AG08395 (cell line): ENCODE data around the gene SYAP1.
"Not testable (repeated sequence)": the region's sequence is repeated elsewhere in the genome, so short reads cannot be mapped to it uniquely, and the experiment has no call there.

Experiments used
- DNase-seq: peaks from one replicate; pipeline ENCODE4 v3.0.0; 2012; ENCODE audit warnings: mixed read lengths, low spot score

The SYAP1 gene

DNA sequence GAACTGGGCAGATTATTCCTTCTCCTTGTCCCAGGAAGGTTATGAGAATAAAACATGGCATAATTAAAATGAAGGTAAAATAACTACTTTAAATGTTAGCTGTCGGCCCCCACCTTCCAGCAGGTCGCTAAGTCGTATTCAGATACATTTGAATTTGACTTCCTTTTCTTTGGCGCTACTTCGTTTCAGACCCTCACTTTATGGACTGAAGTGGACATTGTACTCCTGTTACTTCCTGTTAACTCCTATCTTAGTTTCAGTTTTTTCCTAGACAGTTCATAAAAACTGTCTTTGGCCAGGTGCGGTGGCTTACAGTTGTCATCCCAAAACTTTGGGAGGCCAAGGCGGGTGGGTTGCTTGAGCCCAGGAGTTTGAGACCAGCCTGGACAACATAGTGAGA lies 5.7 kb downstream of the SYAP1 start:
- DNase-seq = no peak

DNA sequence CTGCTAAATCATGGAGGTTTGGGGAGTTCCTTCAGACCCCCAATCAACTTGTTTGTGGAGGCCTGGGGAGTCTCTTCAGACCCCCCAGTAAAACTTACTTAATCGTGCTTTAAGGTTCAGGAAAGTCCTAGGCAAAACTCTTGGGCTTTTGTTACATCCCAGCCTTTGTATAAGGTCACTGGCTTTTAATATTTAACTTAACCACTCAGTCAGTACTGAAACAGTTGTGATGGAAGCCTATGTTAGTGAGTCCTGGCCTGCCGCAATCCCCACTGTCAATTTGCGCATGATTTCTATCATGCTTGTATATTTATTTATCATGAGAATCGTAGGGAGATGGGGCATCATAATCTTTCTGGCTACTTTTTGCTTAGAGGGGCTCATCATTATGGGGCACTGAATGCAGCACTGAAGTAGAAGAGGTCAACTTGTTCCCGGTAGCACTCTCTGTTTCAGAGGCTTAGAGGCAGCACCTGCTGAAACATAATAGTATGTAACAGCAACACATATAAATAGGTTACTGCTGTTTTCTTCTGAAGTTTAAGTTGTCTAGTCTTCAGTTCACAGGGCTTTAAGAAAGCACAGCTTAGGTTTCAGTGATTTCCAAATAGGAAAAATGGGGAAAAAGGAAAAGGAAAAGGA lies 7.1 kb downstream of the SYAP1 start:
- DNase-seq = not testable (repeated sequence)

DNA sequence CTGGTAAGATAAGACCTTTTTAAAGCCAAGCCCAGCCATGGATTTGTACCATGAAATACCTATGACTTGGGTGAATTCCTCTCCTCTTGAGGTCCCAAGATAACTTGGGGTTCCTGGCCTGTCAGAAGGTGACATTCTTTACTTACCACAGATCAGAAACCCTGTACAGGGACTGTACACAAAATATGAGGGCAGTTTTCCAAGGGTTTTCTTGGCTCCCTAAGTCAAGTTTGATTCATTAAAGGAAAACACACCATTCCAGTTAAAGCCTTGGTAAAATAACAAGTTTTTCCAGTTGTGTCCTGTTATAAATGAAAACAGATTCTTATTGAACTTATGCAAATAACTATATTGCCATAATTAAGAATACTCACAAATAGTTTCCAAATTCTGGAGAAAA lies 8.2 kb downstream of the SYAP1 start:
- no peak for DNase-seq

DNA sequence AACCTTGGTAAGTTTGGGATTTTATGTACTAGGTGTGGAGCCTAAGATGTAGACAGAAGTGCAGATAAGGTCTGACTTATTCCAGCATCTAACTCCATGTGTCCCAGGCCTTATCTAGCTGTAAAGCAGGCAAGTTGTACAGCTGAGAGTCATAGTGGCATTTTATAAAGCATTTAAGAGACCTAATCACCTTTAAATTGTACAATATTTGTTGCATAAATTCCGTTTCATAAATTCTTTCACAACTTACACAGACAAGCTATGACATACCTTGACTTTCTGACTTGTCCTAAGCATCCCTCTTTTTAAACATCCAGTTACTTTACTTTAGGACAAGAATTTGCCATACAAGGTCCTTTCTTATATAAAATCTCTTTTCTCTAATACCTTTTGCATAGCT lies 11.0 kb downstream of the SYAP1 start:
- no peak for DNase-seq

DNA sequence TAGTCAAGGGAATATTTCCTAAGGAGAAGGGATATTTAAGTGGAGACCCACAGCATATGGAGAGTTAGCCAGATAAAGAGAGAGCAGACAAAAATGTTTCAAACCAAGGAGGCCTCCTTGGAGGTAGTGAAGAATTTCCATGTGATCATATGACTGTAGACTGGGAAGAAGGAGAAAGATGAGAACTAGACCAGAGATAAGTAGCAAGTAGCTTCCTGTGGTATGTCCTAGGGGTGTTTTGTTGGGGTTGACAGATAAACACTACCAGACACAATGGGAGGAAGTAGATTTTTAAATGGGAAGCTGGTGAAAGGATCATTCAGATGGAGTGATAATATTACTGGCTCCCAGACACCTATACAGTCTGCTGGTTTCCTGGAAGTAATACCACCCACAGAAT lies 13.6 kb downstream of the SYAP1 start:
- no peak for DNase-seq

DNA sequence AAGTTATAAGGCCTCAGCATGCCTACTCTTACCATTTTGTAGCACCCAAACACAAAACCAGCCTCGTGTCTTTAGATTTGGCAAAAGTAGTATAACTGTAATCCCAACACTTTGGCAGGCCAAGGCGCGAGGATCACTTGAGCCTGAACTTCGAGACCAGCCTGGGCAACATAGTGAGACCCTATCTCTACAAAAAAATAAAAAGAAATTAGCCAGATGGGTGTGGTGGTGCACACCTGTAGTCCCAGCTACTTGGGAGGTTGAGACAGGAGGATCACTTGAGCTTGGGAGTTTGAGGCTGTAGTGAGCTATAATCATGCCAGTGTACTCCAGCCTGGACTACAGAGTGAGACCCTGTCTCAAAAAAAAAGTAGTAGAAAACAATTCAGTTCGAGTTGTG lies 17.6 kb downstream of the SYAP1 start:
- no peak for DNase-seq

DNA sequence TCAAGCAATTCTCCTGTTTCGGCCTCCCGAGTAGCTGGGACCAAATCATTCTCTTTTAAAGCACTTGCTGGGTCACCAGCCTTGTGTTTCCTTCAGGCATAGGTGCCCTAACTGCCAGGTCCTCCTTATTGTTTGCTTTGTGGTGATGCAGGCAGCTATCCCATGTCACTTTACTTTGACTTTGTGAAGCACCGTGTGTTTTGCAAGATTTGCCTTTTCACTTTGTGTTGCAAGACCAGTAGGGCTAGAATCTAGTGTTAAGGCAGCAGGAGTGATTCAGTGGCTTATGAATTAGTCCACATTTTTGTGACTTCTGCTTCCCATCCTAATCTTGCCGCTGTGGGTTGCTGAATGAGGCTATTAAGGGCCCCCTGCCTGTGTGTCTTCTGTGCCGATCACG lies 20.2 kb downstream of the SYAP1 start:
- no peak for DNase-seq

DNA sequence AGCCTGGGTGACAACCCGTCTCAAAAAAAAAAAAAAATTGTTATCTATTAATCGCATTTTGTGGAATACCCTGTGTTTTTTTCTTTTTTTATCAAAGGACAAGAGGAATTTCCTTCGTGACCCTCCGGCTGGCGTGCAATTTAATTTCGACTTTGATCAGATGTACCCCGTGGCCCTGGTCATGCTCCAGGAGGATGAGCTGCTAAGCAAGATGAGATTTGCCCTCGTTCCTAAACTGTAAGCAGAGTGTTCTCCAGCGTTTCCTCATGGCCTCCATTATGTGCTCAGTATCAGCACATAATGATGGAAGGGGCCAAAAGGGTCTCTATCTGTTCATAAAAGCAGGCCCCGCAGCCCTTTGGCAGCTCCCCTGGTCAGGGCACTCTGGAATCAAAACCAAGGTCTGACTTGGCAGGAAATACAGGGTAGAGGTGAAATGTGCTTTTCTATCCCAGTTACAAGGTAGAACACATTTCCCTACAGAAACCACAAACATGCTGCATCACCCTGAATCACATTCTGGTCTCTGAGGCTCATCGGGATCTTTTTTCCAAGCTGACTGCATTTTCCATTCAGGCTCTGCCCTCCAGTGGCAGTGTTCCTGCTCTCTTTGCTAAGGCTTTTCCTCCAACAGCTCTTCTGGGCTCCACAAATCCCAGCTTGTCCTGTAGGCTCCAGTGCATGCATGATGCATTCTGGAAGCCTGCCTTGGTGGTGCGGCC lies 24.4 kb downstream of the SYAP1 start:
- DNase-seq = peak; percentile 81

DNA sequence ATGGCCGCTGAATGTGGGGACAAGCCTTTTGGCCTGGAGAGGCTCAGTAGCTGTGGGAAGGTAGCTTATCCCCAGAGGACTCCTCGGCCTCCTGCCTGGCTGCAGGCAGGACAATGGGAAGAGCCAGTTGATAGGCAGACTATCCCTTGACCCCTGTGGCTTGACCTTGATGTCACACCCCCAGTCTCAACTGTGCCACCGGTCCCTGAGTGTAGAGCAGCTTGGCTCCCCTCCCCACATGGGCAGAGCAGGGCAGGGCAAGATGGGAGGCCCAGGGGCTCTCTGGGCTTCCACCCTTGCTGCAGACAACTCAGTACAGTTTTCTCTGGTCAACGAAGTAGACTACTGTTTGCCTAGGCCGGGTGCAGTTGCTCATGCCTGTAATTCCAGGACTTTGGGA lies 25.7 kb downstream of the SYAP1 start:
- DNase-seq = no peak

DNA sequence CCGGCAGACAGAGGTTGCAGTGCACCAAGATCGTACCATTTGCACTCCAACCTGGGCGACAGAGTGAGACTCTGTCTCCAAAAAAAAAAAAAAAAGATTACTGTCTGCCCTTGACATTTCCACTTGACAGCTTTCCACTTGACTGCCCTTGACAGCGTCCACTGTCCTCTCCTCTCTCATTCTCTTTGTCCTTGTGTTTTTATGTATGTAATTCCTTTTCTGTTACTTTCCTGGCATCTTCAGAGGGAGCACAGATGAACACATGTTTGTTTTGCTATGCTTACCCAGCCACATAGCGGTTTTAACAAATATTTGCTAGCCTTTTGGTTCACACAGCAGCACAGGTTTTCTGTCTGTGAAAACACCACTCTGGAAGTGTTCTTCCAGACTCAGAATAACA lies 26.2 kb downstream of the SYAP1 start:
- no peak for DNase-seq

DNA sequence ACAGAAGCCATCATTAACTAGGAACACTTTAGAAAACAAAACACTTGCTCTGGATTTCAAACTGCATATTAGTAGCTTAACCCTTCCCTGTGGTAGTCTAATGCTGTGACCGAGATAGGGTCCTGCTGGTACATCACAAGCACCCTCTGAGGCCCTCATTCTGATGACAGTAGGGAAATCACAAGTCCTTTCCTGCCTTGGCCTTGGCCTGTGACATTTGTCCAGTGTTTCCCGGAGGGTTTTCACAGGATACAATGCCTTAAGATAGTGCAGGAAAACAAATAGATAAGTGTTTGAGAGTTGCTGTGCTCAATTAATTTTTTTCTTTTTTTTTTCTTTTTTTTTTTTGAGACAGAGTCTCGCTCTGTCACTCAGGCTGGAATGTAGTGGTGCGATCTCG lies 29.0 kb downstream of the SYAP1 start:
- DNase-seq = no peak

DNA sequence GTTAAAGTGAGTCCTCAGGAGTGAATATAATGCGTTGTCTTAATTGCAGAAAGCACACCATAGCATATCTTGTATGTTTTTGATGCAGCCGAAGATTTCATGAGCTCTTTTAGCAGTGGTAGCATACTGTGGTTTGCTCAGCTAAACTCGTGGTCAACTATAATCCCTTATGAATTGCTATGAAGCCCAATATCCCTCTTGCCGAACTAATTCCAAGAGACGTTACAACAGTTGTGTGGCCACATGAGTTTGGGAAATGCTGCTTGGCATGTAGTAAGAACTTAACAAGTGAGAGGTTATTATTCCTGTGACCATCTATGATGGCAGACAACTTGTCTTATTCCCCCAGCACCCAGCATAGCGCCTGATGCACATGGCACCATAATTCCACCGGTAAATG lies 30.7 kb downstream of the SYAP1 start:
- no peak for DNase-seq

DNA sequence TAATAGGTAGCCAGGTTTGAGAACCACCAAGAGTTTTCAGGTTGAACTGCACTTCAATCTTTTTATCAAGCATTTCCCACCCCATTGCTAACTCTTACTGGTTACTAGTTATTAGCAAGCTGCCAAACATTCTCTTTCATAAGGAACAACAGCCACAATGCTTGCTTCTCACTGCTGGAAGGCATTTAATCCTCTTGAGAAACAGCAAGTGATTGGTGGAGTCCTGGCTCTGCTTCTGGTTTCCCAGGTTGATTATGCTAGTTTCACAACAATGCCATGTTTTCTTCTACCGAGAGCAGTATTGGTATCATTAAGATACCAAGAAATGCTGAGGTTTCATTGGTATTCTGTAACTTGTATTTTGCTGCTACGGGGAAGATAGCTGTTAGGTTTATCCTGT lies 34.6 kb downstream of the SYAP1 start:
- DNase-seq = no peak

DNA sequence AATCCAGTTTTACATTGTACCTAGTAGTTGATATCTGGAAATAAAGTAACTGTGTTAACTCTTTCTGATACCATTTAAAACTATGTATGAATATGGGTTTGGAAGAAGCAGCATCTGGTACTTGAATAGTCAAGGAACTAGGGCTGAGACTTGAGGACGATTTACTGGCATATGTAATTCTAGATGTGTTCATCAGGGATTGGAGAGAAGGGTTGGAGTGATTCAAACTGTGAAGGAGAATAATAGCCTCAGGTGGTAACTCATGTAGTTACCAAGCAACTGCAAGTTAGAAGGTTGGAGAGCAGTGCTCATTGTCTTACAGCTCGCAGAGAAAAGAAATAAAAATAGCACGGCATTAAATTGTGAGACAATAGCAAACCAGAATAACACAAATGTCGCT lies 37.3 kb downstream of the SYAP1 start:
- DNase-seq = no peak

DNA sequence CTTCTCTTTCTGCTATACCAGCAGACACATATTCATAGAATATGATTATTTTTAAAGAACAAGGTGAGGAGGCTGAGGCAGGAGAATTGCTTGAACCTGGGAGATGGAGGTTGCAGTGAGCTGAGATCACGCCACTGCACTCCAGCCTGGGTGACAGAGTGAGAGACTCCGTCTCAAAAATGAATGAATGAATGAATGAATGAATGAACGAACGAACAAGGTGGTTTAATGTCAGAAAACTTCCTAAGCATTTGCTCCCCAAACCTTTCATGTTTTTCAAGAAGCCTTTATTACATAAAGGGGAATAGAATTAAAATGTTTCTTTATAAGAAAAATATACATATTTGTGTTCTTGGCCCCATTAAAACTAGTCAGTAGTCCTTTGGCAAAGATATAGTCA lies 42.1 kb downstream of the SYAP1 start:
- DNase-seq = not testable (repeated sequence)

DNA sequence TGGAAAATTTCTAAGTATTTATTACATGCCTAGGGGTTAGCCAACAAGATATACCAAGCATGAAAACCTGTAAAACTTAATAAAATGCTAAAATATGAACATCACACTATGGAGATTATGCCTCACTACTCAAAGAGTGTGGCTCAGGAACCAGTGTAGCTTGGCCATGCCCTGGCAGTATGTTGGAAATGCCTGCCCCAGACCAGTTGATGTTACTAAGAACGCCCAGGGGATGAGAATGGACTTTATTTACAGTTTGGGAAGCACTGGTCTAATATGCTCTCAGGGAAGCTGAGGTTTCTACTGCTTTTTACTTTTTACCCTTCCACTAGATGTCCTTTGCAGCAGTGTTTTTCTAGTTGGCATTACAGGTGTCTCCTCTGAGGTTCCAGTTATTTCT lies 43.2 kb downstream of the SYAP1 start:
- no peak for DNase-seq

DNA sequence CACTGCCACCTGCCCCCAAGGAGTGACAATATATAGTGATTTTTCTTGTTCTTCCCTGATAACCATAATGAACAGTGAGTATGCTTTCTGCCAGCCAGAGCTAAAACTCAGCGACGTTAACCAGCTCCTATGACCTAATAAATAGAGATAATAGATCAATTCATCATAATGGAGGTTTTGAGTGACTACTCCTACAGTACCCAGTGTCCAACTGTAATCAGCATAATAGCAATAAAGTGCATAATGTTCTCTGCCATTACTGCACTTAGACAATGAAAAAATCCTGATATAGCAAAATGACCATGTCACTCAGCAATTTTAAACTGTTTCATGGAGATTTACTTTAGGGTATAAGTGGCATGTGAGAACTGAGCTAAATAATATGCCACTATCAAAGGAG lies 46.2 kb downstream of the SYAP1 start:
- DNase-seq = no peak

DNA sequence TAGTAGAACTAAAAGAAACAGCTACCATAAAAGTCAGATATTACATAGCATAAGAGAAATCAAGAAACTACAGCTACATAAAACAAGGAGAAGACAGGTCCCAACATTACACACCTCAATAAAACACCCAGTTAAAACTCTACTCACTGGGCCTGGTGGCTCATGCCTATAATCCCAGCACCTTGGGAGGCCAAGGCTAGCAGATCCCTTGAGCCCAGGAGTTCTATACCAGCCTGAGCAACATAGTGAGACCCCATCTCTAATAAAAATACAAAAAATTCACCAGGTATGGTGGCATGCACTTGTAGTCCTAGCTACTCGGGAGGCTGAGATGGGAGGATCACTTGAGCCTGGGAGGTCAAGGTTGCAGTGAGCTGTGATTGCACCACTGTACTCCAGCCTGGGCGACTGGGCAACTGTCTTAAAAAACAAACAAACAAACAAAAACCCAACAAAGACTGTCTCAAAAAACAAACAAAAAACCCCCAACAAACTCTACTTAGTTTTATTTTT lies 51.6 kb downstream of the SYAP1 start:
- DNase-seq = no peak

DNA sequence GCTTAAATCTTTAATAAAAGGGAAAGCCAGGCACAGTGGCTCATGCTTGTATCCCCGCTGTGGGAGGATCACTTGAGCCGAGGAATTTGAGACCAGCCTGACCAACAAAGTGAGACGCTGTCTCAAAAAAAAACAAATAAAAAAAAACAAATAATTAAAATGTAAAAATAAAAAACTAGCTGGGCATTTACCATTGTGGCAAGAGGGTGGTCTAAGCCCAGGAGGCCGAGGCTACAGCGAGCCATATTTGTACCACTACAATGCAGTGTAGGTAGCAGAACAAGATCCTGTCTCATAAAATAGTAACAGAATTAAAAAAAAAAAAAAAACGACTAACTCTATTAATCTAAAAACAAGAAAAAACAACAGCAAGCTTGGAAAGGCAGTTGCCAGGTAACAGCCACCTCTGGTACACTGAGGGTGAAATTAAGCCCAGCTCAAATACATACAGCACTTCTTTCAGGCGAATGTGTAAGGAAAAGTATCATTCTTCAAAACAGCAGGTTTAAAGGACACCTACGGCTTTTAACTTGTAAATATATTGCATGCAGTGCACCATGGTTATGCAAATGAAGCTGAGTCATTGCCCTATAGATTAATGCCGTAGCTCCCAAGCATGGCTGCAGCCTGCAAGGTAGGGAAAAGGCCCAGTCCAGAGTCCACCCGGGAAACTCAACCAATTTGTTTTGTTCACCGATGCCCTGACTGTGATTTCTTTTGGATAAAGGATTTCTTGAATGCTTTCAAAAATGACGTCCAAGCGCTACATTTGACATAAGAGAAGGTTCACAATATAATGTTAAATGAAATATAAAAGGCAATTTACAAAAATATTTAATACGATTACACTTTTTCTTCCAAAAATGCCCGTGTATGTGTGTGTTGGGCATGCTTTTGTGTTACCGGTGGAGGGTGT lies 52.3 kb downstream of the SYAP1 start:
- DNase-seq = no peak

DNA sequence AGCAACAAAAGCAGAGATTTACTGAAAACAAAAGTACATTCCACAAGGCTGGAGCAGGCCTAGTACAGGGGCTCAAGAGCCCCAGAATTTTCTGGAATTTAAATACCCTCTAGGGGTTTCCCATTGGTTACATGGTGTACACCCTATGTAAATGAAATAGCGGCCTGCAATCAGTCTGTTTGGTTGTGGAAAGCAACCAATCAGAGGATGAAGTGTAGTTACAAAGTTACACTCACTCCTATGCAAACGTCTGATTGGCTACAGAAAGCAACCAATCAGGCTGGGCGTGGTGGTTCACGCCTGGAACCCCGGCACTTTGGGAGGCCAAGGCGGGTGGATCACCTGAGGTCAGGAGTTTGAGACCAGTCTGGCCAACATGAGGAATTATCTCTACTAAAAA lies 53.0 kb downstream of the SYAP1 start:
- no peak for DNase-seq

DNA sequence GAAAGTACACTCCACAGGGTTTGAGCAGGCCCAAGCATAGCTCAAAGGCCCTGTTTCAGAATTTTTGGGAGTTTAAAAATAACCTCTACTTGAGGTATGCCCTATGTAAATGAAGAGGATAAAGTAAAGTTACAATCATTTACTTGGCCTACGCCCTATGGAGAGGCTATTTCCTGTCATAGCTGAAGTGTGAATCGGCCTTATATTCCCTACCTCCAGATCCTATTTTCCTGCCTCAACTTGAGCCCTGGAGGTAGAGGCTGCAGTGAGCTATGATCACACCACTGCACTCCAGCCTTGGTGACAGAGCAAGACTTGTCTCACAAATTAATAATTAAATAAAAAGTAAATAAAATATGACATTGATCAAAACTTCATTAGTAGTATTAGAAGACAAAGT lies 55.3 kb downstream of the SYAP1 start:
- DNase-seq = no peak

DNA sequence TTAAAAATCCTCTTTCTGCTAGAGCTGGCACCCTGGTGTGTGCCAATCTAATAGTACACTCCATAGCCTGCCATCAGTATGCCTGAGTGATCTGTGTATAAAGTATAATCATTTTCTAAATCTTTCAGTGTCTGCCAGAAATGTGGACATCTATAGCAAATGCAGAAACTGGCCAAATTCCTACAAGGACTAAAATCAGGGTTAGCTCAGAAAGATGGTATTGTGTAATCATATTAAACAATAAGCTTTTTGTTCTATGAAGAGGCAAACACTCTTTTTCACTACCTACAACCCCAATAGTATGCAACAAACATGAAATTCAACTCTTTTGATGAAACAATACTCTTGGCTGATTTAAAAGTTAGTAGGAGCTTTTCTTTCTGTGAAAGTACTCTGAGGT lies 59.1 kb downstream of the SYAP1 start:
- no peak for DNase-seq

DNA sequence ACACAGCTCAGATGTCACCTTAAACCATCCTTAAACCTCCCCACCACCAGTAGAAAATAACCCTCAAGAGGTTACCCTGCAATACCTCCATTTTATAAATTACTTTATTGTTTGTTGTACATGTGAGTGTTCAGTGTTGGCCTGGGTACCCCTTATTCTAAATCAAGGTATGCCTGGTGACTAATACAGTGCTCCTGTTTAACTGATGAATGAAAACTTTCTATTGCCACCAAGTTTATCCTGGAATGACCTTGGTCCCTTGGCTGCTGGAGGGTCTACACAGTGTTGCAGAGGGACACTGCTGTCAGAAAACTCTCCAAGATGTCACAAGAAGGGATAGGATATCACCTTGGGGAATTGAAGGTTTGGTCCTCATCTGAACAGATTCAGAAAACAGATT lies 59.6 kb downstream of the SYAP1 start:
- no peak for DNase-seq
